ENCODE measurements around the gene PNKD.

Gene PNKD

GRCh38 chr2:218332920-218333645, 62.8 kb downstream of the PNKD start:
- Mint-ChIP-seq H3K9me3 (no peaks in the 10 kb centered on the region), H3K4me3 (peak overlapping the region in 1 of 3 experiments; percentile 14), H3K27me3 (ENCODE audit: low read depth) (peaks cover 5% of the 10 kb centered on the region), H3K36me3 (ENCODE audit: low read depth) (no peaks in the 10 kb centered on the region), H3K27ac (peak overlapping the region; percentile 86 to 95 (median 88)), H3K4me1 (peaks cover 46% of the 10 kb centered on the region)
- no peak for TF ChIP-seq CTCF (IDR thresholded peaks at IDR 0.05; ENCODE audit: unreplicated experiment in 3 of 3)

- no peaks in the 10 kb centered on the region for H3K27me3 Mint-ChIP-seq (ENCODE audit: low read depth)
- H3K4me3 Mint-ChIP-seq, result no peak overlapping the region
- peaks cover 33% of the 10 kb centered on the region for H3K4me1 Mint-ChIP-seq
- H3K36me3 Mint-ChIP-seq (ENCODE audit: low read depth), result no peaks in the 10 kb centered on the region
- peak overlapping the region in 2 of 3 experiments; percentile 21 to 69 for H3K27ac Mint-ChIP-seq
- TF ChIP-seq CTCF (IDR thresholded peaks at IDR 0.05; ENCODE audit: unreplicated experiment in 3 of 3), result no peak
- H3K9me3 Mint-ChIP-seq, result no peaks in the 10 kb centered on the region
Observed at GRCh38 chr2:218334531-218334930, 64.2 kb downstream of the PNKD start.

GRCh38 chr2:218340656-218341055, 70.3 kb downstream of the PNKD start:
- TF ChIP-seq CTCF (IDR thresholded peaks at IDR 0.05; ENCODE audit: unreplicated experiment in 3 of 3), result no peak
- peaks cover 12% of the 10 kb centered on the region for H3K36me3 Mint-ChIP-seq (ENCODE audit: low read depth)
- H3K27ac Mint-ChIP-seq, result no peak overlapping the region

GRCh38 chr2:218341381-218341780, 71.1 kb downstream of the PNKD start:
- no peaks in the 10 kb centered on the region for H3K9me3 Mint-ChIP-seq
- peaks cover 15% of the 10 kb centered on the region for H3K36me3 Mint-ChIP-seq (ENCODE audit: low read depth)
- H3K27me3 Mint-ChIP-seq (ENCODE audit: low read depth), result no peaks in the 10 kb centered on the region
- H3K27ac Mint-ChIP-seq, result no peak overlapping the region
- TF ChIP-seq CTCF (IDR thresholded peaks at IDR 0.05; ENCODE audit: unreplicated experiment in 3 of 3), result no peak
- H3K4me3 Mint-ChIP-seq, result no peak overlapping the region
- H3K4me1 Mint-ChIP-seq, result peaks cover 16% of the 10 kb centered on the region

More at GRCh38 chr2:218340656-218341055, 70.3 kb downstream of the PNKD start:
- Mint-ChIP-seq H3K4me3 (no peak overlapping the region), H3K4me1 (peaks cover 9% of the 10 kb centered on the region), H3K27me3 (ENCODE audit: low read depth) (no peaks in the 10 kb centered on the region), H3K9me3 (no peaks in the 10 kb centered on the region)

- TF ChIP-seq CTCF (IDR thresholded peaks at IDR 0.05; ENCODE audit: unreplicated experiment in 3 of 3), result no peak
- Mint-ChIP-seq H3K4me1 (peaks cover 18% of the 10 kb centered on the region), H3K36me3 (ENCODE audit: low read depth) (peaks cover 15% of the 10 kb centered on the region), H3K9me3 (no peaks in the 10 kb centered on the region), H3K27ac (no peak overlapping the region), H3K27me3 (ENCODE audit: low read depth) (no peaks in the 10 kb centered on the region), H3K4me3 (no peak overlapping the region)
Observed at GRCh38 chr2:218342837-218343236, 72.5 kb downstream of the PNKD start.

- Mint-ChIP-seq H3K9me3 (no peaks in the 10 kb centered on the region), H3K4me3 (no peak overlapping the region), H3K36me3 (ENCODE audit: low read depth) (peaks cover 15% of the 10 kb centered on the region), H3K27me3 (ENCODE audit: low read depth) (no peaks in the 10 kb centered on the region), H3K4me1 (peaks cover 18% of the 10 kb centered on the region), H3K27ac (peak overlapping the region in 2 of 3 experiments; percentile 13 to 24)
- TF ChIP-seq CTCF (IDR thresholded peaks at IDR 0.05; ENCODE audit: unreplicated experiment in 3 of 3), result no peak
Observed at GRCh38 chr2:218343591-218343990, 73.3 kb downstream of the PNKD start.

All from nephron (organoid).